ENCODE results near the gene WFIKKN1. TPM values are rescaled to one million over a fixed set of nuclear protein-coding genes. Genes with fewer than 3 reads are reported as not detected.

WFIKKN1 gene
- total and polyA plus RNA-seq, 2 experiments from 2014 or later: 3.5 to 6.8 TPM

DNA sequence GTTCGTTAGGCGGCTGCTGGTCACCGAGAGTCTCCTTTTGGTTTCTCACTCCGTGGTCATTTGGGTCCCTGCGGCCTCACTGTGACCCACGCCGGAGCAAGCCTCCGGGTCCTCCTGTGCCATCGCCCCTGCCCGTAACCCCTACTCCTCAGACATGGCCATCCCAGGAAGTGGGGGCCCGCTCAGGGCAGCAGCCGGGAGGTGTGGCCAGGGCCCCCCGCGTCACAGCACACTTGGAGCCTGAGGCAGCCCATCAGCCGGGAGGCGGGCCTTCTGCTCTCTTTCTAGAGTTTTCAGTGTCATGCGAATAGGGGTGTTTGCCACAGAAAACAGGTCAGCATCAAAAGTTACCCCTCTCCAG lies 7.9 kb upstream of the WFIKKN1 start:
- DNase-seq (ENCODE audit: low spot score): peak; percentile 65
- Histone ChIP-seq H3K9me2 (ENCODE audit: insufficient read depth) (no peaks in the 10 kb centered on the region), H4K20me1 (replicated peaks; ENCODE audit: insufficient read depth) (peaks cover 10% of the 10 kb centered on the region; the same call in 1 of the 2 replicates), H3F3A (replicated peaks; ENCODE audit: low read depth) (peaks cover 21% of the 10 kb centered on the region), H2AFZ (no peak overlapping the region), H3K4me3 (no peak overlapping the region), H3K4me1 (ENCODE audit: insufficient read depth) (peaks cover 12% of the 10 kb centered on the region; the same call in 1 of the 2 replicates), H3K4me2 (peak overlapping the region; percentile 55; the same call in 1 of the 2 replicates), H3K27ac (ENCODE audit: low read depth) (peak overlapping the region; percentile 66; the same call in 1 of the 2 replicates), H3K27me3 (ENCODE audit: insufficient read depth) (no peaks in the 10 kb centered on the region), H3K36me3 (ENCODE audit: insufficient read depth) (no peaks in the 10 kb centered on the region), H3K79me2 (replicated peaks; ENCODE audit: insufficient read depth) (no peaks in the 10 kb centered on the region; the same call in 1 of the 2 replicates)
- TF ChIP-seq EZH2 (IDR thresholded peaks at IDR 0.05; ENCODE audit: low read depth, unreplicated experiment) (no peak), ZNF331 (CRISPR knock-in tag; IDR thresholded peaks at IDR 0.05; ENCODE audit: low read depth) (no peak), NANOG (IDR thresholded peaks at IDR 0.05; ENCODE audit: borderline replicate concordance) (no peak), JUNB (IDR thresholded peaks at IDR 0.05; ENCODE audit: unreplicated experiment) (no peak), ZNF114 (CRISPR knock-in tag; IDR thresholded peaks at IDR 0.05) (no peak), EZH2phosphoT487 (IDR thresholded peaks at IDR 0.05; ENCODE audit: unreplicated experiment) (no peak), STAT1 (IDR thresholded peaks at IDR 0.05; ENCODE audit: unreplicated experiment) (no peak), POLR2AphosphoS5 (IDR thresholded peaks at IDR 0.05; ENCODE audit: low read depth) (no peak), CREB1 (CRISPR knock-in tag; IDR thresholded peaks at IDR 0.05; ENCODE audit: low read depth) (no peak)
- TF ChIP-seq, protein P1, sequence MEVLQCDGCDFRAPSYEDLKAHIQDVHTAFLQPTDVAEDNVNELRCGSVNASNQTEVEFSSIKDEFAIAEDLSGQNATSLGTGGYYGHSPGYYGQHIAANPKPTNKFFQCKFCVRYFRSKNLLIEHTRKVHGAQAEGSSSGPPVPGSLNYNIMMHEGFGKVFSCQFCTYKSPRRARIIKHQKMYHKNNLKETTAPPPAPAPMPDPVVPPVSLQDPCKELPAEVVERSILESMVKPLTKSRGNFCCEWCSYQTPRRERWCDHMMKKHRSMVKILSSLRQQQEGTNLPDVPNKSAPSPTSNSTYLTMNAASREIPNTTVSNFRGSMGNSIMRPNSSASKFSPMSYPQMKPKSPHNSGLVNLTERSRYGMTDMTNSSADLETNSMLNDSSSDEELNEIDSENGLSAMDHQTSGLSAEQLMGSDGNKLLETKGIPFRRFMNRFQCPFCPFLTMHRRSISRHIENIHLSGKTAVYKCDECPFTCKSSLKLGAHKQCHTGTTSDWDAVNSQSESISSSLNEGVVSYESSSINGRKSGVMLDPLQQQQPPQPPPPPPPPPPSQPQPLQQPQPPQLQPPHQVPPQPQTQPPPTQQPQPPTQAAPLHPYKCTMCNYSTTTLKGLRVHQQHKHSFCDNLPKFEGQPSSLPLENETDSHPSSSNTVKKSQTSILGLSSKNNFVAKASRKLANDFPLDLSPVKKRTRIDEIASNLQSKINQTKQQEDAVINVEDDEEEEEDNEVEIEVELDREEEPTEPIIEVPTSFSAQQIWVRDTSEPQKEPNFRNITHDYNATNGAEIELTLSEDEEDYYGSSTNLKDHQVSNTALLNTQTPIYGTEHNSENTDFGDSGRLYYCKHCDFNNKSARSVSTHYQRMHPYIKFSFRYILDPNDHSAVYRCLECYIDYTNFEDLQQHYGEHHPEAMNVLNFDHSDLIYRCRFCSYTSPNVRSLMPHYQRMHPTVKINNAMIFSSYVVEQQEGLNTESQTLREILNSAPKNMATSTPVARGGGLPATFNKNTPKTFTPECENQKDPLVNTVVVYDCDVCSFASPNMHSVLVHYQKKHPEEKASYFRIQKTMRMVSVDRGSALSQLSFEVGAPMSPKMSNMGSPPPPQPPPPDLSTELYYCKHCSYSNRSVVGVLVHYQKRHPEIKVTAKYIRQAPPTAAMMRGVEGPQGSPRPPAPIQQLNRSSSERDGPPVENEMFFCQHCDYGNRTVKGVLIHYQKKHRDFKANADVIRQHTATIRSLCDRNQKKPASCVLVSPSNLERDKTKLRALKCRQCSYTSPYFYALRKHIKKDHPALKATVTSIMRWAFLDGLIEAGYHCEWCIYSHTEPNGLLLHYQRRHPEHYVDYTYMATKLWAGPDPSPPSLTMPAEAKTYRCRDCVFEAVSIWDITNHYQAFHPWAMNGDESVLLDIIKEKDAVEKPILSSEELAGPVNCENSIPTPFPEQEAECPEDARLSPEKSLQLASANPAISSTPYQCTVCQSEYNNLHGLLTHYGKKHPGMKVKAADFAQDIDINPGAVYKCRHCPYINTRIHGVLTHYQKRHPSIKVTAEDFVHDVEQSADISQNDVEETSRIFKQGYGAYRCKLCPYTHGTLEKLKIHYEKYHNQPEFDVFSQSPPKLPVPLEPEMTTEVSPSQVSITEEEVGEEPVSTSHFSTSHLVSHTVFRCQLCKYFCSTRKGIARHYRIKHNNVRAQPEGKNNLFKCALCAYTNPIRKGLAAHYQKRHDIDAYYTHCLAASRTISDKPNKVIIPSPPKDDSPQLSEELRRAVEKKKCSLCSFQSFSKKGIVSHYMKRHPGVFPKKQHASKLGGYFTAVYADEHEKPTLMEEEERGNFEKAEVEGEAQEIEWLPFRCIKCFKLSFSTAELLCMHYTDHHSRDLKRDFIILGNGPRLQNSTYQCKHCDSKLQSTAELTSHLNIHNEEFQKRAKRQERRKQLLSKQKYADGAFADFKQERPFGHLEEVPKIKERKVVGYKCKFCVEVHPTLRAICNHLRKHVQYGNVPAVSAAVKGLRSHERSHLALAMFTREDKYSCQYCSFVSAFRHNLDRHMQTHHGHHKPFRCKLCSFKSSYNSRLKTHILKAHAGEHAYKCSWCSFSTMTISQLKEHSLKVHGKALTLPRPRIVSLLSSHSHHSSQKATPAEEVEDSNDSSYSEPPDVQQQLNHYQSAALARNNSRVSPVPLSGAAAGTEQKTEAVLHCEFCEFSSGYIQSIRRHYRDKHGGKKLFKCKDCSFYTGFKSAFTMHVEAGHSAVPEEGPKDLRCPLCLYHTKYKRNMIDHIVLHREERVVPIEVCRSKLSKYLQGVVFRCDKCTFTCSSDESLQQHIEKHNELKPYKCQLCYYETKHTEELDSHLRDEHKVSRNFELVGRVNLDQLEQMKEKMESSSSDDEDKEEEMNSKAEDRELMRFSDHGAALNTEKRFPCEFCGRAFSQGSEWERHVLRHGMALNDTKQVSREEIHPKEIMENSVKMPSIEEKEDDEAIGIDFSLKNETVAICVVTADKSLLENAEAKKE (CRISPR knock-in tag; IDR thresholded peaks at IDR 0.05): no peak
- TF ChIP-seq, protein P2, sequence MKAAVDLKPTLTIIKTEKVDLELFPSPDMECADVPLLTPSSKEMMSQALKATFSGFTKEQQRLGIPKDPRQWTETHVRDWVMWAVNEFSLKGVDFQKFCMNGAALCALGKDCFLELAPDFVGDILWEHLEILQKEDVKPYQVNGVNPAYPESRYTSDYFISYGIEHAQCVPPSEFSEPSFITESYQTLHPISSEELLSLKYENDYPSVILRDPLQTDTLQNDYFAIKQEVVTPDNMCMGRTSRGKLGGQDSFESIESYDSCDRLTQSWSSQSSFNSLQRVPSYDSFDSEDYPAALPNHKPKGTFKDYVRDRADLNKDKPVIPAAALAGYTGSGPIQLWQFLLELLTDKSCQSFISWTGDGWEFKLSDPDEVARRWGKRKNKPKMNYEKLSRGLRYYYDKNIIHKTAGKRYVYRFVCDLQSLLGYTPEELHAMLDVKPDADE (IDR thresholded peaks at IDR 0.05): no peak
- TF ChIP-seq, protein P3, sequence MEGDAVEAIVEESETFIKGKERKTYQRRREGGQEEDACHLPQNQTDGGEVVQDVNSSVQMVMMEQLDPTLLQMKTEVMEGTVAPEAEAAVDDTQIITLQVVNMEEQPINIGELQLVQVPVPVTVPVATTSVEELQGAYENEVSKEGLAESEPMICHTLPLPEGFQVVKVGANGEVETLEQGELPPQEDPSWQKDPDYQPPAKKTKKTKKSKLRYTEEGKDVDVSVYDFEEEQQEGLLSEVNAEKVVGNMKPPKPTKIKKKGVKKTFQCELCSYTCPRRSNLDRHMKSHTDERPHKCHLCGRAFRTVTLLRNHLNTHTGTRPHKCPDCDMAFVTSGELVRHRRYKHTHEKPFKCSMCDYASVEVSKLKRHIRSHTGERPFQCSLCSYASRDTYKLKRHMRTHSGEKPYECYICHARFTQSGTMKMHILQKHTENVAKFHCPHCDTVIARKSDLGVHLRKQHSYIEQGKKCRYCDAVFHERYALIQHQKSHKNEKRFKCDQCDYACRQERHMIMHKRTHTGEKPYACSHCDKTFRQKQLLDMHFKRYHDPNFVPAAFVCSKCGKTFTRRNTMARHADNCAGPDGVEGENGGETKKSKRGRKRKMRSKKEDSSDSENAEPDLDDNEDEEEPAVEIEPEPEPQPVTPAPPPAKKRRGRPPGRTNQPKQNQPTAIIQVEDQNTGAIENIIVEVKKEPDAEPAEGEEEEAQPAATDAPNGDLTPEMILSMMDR (conservative IDR thresholded peaks at IDR 0.05; ENCODE audit: low read depth in 2 of 2): no peak
- TF ChIP-seq, protein P4, sequence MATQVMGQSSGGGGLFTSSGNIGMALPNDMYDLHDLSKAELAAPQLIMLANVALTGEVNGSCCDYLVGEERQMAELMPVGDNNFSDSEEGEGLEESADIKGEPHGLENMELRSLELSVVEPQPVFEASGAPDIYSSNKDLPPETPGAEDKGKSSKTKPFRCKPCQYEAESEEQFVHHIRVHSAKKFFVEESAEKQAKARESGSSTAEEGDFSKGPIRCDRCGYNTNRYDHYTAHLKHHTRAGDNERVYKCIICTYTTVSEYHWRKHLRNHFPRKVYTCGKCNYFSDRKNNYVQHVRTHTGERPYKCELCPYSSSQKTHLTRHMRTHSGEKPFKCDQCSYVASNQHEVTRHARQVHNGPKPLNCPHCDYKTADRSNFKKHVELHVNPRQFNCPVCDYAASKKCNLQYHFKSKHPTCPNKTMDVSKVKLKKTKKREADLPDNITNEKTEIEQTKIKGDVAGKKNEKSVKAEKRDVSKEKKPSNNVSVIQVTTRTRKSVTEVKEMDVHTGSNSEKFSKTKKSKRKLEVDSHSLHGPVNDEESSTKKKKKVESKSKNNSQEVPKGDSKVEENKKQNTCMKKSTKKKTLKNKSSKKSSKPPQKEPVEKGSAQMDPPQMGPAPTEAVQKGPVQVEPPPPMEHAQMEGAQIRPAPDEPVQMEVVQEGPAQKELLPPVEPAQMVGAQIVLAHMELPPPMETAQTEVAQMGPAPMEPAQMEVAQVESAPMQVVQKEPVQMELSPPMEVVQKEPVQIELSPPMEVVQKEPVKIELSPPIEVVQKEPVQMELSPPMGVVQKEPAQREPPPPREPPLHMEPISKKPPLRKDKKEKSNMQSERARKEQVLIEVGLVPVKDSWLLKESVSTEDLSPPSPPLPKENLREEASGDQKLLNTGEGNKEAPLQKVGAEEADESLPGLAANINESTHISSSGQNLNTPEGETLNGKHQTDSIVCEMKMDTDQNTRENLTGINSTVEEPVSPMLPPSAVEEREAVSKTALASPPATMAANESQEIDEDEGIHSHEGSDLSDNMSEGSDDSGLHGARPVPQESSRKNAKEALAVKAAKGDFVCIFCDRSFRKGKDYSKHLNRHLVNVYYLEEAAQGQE (IDR thresholded peaks at IDR 0.05; ENCODE audit: unreplicated experiment): no peak
- no peaks in the 10 kb centered on the region; the same call in 2 of the 3 replicates for H3K36me3 Mint-ChIP-seq (ENCODE audit: low read depth)
- no peak overlapping the region for H3K4me3 Mint-ChIP-seq
- H3K9me3 Mint-ChIP-seq: no peaks in the 10 kb centered on the region; the same call in 2 of the 3 replicates
- peak; percentile 63 for ATAC-seq
- peaks cover 14% of the 10 kb centered on the region for H3K27me3 Mint-ChIP-seq (ENCODE audit: insufficient read depth, low read depth, poor library complexity)
- peaks cover 28% of the 10 kb centered on the region for H3K4me1 Mint-ChIP-seq
- H3K27ac Mint-ChIP-seq: no peak overlapping the region

Data from GM23338 (cell line).